ENCODE measurements around the gene ZNF516.

GRCh38 chr18:76437910-76438309 lies 57.1 kb downstream of the ZNF516 start:
- no peak for TF ChIP-seq CTCF (IDR thresholded peaks at IDR 0.05; ENCODE audit: low read depth, low read length, poor library complexity, severe bottlenecking)
- TF ChIP-seq EZH2phosphoT487 (IDR thresholded peaks at IDR 0.05; ENCODE audit: borderline replicate concordance, low read length): no peak

All from DOHH2 (cell line).